Suprapubic skin (tissue), 4 donors: Measurements from ENCODE around the gene SNUPN. TPM values are rescaled to one million over a fixed set of nuclear protein-coding genes. Genes with fewer than 3 reads are reported as not detected.

Experiments used
- DNase-seq, 2 donors: peaks; one replicate each; pipeline ENCODE4 v3.0.0-alpha.2; 2019; ENCODE audit warnings: low spot score in 2 of 2
- H3K27ac ChIP-seq: fragments of 200-600 bp; sonication (generic); one replicate; pipeline ENCODE4 v1.5.1; 2019
- H3K27me3 ChIP-seq: fragments of 200-600 bp; sonication (generic); one replicate; pipeline ENCODE4 v1.5.1; 2019
- H3K36me3 ChIP-seq: fragments of 200-600 bp; sonication (generic); one replicate; pipeline ENCODE4 v1.5.1; 2019
- H3K4me1 ChIP-seq: fragments of 200-600 bp; sonication (generic); one replicate; pipeline ENCODE4 v1.5.1; 2019
- H3K4me3 ChIP-seq: fragments of 200-600 bp; sonication (generic); one replicate; pipeline ENCODE4 v1.5.1; 2019; ENCODE audit warnings: mild to moderate bottlenecking
- H3K9me3 ChIP-seq: fragments of 200-600 bp; sonication (generic); one replicate; pipeline ENCODE4 v1.5.1; 2019
- EP300 ChIP-seq: sonication (generic); formaldehyde crosslinking; IDR thresholded peaks from one replicate; pipeline ENCODE4 v1.6.1; 2017; ENCODE audit warnings: antibody characterized with exemption
- POLR2A ChIP-seq, 2 donors: fragments of 450-650 bp; IDR thresholded peaks; one replicate each; pipeline ENCODE4 v1.6.1; 2017; ENCODE audit warnings: antibody characterized with exemption in 2 of 2, mild to moderate bottlenecking in 2 of 2, moderate library complexity in 2 of 2
- POLR2AphosphoS5 ChIP-seq, 3 donors: sonication (generic); formaldehyde crosslinking; IDR thresholded peaks; one replicate each; pipeline ENCODE4 v1.6.1; 2017; ENCODE audit warnings: antibody characterized with exemption in 3 of 3
- WGBS: methylation state at CpG from one replicate; pipeline ENCODE4 v1.1.5; 2018; 5-methylcytosine and 5-hydroxymethylcytosine counted together
- total RNA-seq, 4 donors: library from RNA; depleted of rRNA; stranded (reverse); fragments of >200 nt; gene quantifications; one replicate each; pipeline ENCODE4 v1.1.0, GENCODE V29; 2016
- TF ChIP-seq, protein P1 (sequence below), 2 donors: fragments of 200-600 bp in 1 of 2; fragments of 450-650 bp in 1 of 2; sonication (generic) in 1 of 2; IDR thresholded peaks; one replicate each; pipeline ENCODE4 v1.5.1; 2016 to 2019; ENCODE audit warnings: antibody characterized with exemption in 2 of 2, mild to moderate bottlenecking in 1 of 2, moderate library complexity in 1 of 2

Gene SNUPN
- total RNA-seq, 4 donors from 2014 or later, result 12.8 to 31.7 (median 17.5) TPM

DNA sequence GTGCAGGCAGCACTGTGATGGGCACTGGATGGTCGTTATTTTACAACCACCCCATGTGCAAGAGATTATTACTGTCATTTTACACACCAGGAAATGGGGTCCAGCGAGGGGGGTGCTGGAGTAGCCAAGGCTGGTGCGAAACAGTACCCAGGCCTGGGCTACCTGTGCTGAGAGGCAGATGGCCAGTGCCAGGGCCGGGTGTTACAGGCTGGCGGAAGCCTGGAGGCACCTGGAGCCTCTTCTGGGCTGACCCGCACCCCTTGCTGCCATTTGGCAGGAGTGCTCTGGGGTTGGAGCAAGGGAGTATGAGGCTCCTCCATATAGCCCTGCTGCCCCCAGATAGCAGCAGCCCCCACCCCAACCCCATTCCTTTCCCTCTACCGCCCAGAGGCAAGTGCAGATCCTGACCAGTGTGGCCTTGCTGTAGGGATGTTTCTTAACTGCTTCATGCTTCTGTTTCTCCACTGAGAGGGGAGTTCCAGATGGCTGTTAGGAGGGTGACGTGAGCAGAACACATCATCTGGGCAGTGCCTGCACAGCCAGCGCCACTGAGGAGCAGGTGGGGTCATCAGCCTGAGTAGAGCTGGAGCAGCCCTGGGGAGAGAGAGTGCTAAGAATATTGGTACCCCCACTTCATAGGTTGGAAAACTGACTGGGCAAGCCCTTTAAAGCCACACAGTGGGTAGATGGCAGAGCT is 37.4 kb upstream of the SNUPN start:
- TF ChIP-seq, protein P1, sequence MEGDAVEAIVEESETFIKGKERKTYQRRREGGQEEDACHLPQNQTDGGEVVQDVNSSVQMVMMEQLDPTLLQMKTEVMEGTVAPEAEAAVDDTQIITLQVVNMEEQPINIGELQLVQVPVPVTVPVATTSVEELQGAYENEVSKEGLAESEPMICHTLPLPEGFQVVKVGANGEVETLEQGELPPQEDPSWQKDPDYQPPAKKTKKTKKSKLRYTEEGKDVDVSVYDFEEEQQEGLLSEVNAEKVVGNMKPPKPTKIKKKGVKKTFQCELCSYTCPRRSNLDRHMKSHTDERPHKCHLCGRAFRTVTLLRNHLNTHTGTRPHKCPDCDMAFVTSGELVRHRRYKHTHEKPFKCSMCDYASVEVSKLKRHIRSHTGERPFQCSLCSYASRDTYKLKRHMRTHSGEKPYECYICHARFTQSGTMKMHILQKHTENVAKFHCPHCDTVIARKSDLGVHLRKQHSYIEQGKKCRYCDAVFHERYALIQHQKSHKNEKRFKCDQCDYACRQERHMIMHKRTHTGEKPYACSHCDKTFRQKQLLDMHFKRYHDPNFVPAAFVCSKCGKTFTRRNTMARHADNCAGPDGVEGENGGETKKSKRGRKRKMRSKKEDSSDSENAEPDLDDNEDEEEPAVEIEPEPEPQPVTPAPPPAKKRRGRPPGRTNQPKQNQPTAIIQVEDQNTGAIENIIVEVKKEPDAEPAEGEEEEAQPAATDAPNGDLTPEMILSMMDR (IDR thresholded peaks at IDR 0.05), result no peak
- TF ChIP-seq POLR2AphosphoS5 (IDR thresholded peaks at IDR 0.05), result no peak
- TF ChIP-seq EP300, result no peak
- no peak for TF ChIP-seq POLR2A (IDR thresholded peaks at IDR 0.05)
- WGBS, result 82% methylated on average over 6 of the region's 9 CpGs
- no peak for DNase-seq
- peaks cover 99% of the 10 kb centered on the region for H3K4me1 ChIP-seq
- H3K9me3 ChIP-seq, result no peaks in the 10 kb centered on the region
- H3K27ac ChIP-seq, result peak overlapping the region; percentile 88
- H3K4me3 ChIP-seq, result no peak overlapping the region
- peaks cover 14% of the 10 kb centered on the region for H3K36me3 ChIP-seq
- H3K27me3 ChIP-seq, result no peaks in the 10 kb centered on the region

DNA sequence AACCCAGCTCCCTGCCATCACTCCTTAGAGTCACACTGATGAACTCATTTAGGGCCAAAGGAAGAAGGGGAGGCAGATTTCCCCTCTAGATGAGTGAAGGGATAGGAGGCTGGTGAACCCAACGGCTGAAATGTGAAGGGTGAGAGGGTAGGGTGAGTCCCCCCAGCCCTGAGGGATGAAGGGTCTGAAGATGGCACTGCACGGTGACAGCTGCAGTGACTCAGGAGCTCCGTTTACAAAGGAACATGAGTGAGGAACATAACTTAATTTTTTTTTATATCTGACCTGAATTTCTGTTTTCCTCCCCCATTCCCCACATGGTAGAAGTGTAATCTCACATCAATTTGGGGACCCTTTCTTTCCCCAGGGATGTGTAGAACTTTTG is 36.2 kb upstream of the SNUPN start:
- Histone ChIP-seq H3K36me3 (peaks cover 26% of the 10 kb centered on the region), H3K27me3 (no peaks in the 10 kb centered on the region), H3K9me3 (no peaks in the 10 kb centered on the region), H3K27ac (peak overlapping the region; percentile 88), H3K4me1 (peaks cover 95% of the 10 kb centered on the region), H3K4me3 (no peak overlapping the region)
- WGBS, result 44% methylated on average over 3 of the region's 3 CpGs
- no peak for DNase-seq
- TF ChIP-seq EP300 (no peak), POLR2AphosphoS5 (IDR thresholded peaks at IDR 0.05) (no peak), POLR2A (IDR thresholded peaks at IDR 0.05) (no peak)
- TF ChIP-seq, protein P1 (IDR thresholded peaks at IDR 0.05), result no peak

DNA sequence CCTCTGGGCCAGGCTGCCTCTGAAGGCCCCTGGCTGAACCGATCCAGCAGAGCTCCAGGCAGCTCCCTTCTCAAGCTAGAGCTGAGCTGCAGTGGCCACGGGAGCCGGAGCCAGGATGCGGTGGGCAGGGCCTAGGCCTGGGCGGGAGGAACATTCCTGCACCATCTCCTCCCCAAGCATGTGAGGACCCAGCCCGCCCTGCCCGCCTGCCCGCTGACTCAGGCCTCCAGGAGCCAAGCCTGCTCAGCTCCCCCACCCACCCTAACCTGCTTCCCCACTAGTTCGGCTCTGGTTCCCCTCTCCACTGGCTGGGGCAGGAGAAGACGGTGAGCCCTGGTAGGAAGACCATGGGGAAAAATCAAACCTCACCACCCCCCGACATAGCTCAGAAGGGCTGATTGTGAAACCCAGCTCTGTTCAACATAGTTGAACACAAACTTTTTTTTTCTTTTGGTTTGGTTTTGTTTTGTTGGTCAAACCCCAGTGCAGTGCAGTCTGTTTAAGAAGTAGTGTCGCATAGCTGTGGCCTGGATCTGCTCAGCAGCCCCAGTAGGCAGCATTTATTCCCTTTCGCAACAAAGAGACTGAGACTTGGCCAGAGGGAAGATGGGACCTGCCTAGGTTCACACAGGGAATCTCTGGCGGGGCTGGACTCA is 35.7 kb upstream of the SNUPN start:
- Histone ChIP-seq H3K36me3 (peaks cover 26% of the 10 kb centered on the region), H3K27ac (peak overlapping the region; percentile 88), H3K4me1 (peaks cover 94% of the 10 kb centered on the region), H3K4me3 (no peak overlapping the region), H3K27me3 (no peaks in the 10 kb centered on the region), H3K9me3 (no peaks in the 10 kb centered on the region)
- TF ChIP-seq EP300, result no peak
- TF ChIP-seq POLR2AphosphoS5 (IDR thresholded peaks at IDR 0.05), result peak in 1 of 3 donors; percentile 80
- TF ChIP-seq POLR2A (IDR thresholded peaks at IDR 0.05), result no peak
- peak; percentile 95 to 96 for DNase-seq
- WGBS, result 33% methylated on average over 6 of the region's 14 CpGs

DNA sequence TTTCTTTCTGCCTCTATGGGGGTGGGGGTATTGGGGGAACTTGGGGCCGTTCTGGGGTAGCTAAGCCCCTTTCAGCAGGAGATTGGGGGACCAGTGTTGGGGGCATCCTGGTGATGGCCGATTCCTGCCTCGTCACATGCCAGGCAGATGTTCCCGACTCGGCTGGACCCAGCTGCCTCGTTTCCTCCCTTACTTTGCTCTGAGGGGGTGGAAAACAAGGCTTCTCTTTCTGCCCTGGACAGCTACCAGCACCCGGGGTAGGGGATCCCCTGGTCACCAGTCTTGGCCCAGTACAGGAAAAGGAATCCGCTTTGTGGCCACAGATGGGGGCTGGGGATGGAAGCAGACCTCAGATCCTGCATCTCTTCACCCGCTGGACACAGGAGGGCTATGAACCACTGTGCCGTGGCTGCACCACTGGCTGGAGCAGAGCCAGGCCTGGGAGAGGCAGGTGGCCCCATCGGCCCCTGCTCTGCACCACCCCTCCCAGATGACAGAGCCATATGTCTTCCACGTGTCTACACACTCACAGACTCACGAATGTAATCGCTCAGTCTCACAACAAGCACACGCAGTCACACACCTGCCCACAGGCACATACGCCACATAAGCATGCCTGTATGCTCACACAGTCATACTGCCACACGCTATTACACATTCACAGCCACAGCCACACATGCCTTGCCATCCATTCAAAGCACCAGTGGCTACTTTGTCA is 34.6 kb upstream of the SNUPN start:
- H3K36me3 ChIP-seq, result peaks cover 26% of the 10 kb centered on the region
- no peaks in the 10 kb centered on the region for H3K27me3 ChIP-seq
- peaks cover 94% of the 10 kb centered on the region for H3K4me1 ChIP-seq
- H3K9me3 ChIP-seq, result no peaks in the 10 kb centered on the region
- 80% methylated on average over 4 of the region's 17 CpGs for WGBS
- peak overlapping the region; percentile 88 for H3K27ac ChIP-seq
- TF ChIP-seq, protein P1 (IDR thresholded peaks at IDR 0.05), result no peak
- TF ChIP-seq POLR2AphosphoS5 (IDR thresholded peaks at IDR 0.05) (no peak), POLR2A (IDR thresholded peaks at IDR 0.05) (no peak), EP300 (no peak)
- H3K4me3 ChIP-seq, result no peak overlapping the region
- peak in 1 of 2 donors; percentile 67 for DNase-seq

DNA sequence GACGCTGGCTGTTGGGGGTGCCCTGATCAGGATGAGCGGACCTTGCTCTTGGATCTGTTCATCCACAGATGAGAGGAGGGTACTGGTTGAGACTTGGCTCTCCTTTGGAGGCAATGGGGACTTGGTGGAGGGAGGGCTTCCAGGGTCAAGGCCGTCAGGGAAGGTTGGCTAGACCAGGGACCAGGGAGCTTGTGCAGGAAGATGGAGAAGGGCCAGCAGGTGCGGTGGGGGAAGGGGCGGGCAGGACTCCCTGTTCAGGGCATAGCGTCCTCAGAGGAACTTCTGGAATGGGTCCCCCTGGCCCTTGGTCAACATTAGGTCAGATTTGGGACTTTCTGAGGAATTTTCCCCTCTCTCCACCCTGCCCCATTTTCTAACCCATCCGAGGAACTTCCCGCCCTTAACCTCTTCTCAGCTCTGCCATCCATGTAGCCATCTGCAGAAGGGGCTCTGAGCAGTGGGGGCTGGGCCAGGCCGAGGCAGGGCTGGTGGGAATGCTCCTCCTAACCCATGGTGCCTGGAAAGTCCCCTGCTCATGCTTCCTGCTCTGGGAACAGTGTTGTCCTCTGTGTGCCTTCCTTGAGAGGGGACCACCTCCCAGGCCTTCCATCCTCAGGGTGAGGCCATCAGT is 33.7 kb upstream of the SNUPN start:
- Histone ChIP-seq H3K4me3 (no peak overlapping the region), H3K27ac (peak overlapping the region; percentile 88), H3K4me1 (peaks cover 95% of the 10 kb centered on the region), H3K27me3 (no peaks in the 10 kb centered on the region), H3K9me3 (no peaks in the 10 kb centered on the region), H3K36me3 (peaks cover 26% of the 10 kb centered on the region)
- DNase-seq, result peak in 1 of 2 donors; percentile 72
- TF ChIP-seq, protein P1 (IDR thresholded peaks at IDR 0.05), result no peak
- TF ChIP-seq EP300 (no peak), POLR2A (IDR thresholded peaks at IDR 0.05) (no peak), POLR2AphosphoS5 (IDR thresholded peaks at IDR 0.05) (no peak)
- WGBS, result 61% methylated on average over 9 of the region's 9 CpGs
